Transverse colon (tissue), 4 donors: Measurements from ENCODE around the gene FGD4.

ENCODE experiments used
- CTCF ChIP-seq, 5 experiments: fragments of 200-600 bp in 3 of 5; fragments of 450-650 bp in 2 of 5; sonication (generic) in 3 of 5; IDR thresholded peaks; 1 replicate in 2 of 5; 2 replicates in 3 of 5; pipeline ENCODE4 v1.5.1; 2016 to 2017; ENCODE audit warnings: antibody characterized with exemption in 5 of 5, inconsistent platforms in 3 of 5, mild to moderate bottlenecking in 2 of 5, moderate library complexity in 1 of 5
- POLR2AphosphoS5 ChIP-seq, 3 donors: sonication (generic); formaldehyde crosslinking; IDR thresholded peaks; one replicate each; pipeline ENCODE4 v1.6.1; 2016; ENCODE audit warnings: antibody characterized with exemption in 3 of 3

- no peak for TF ChIP-seq CTCF (IDR thresholded peaks at IDR 0.05)
- no peak for TF ChIP-seq POLR2AphosphoS5 (IDR thresholded peaks at IDR 0.05)
Measured at GRCh38 chr12:32666018-32666417, 266.7 kb downstream of the FGD4 start.
